HUES64 (cell line): ENCODE results near the gene TIPARP.
"Not testable (repeated sequence)": the region's sequence is repeated elsewhere in the genome, so short reads cannot be mapped to it uniquely, and the experiment has no call there.

Source experiments
- H3K27ac ChIP-seq: 2 replicates; pipeline ENCODE4 v1.7.0; 2013; ENCODE audit warnings: low read depth, low read length, inconsistent platforms
- H3K27me3 ChIP-seq: 2 replicates; pipeline ENCODE4 v1.6.1; 2013; ENCODE audit warnings: mild to moderate bottlenecking, low read length; ENCODE audit not compliant: insufficient read depth
- H3K36me3 ChIP-seq: 2 replicates; pipeline ENCODE4 v1.6.1; 2013; ENCODE audit warnings: mild to moderate bottlenecking, low read length; ENCODE audit not compliant: insufficient read depth
- H3K4me1 ChIP-seq: 2 replicates; pipeline ENCODE4 v1.6.1; 2013; ENCODE audit warnings: mild to moderate bottlenecking, low read length, moderate library complexity; ENCODE audit not compliant: insufficient read depth
- H3K4me3 ChIP-seq: 2 replicates; pipeline ENCODE4 v1.5.1; 2013; ENCODE audit warnings: mild to moderate bottlenecking, low read length, moderate library complexity
- H3K9ac ChIP-seq: 2 replicates; pipeline ENCODE4 v1.6.1; 2013; ENCODE audit warnings: mild to moderate bottlenecking, low read depth, low read length
- H3K9me3 ChIP-seq: 2 replicates; pipeline ENCODE4 v1.6.1; 2013; ENCODE audit warnings: low read depth, low read length; ENCODE audit not compliant: insufficient read depth
- WGBS: fragments of 150-250, 120-280 bp; methylation state at CpG from one replicate; pipeline ENCODE4 v1.1.7; 2013; ENCODE audit warnings: missing lambda C conversion rate; 5-methylcytosine and 5-hydroxymethylcytosine counted together

The TIPARP gene

GRCh38 chr3:156732715-156733421 lies 58.5 kb downstream of the TIPARP start:
- H3K4me1 ChIP-seq = no peaks in the 10 kb centered on the region
- H3K9me3 ChIP-seq = no peaks in the 10 kb centered on the region
- H3K27me3 ChIP-seq = no peaks in the 10 kb centered on the region
- 90% methylated on average over 4 of the region's 4 CpGs for WGBS
- H3K4me3 ChIP-seq = no peak overlapping the region
- no peak overlapping the region for H3K27ac ChIP-seq
- no peak overlapping the region for H3K9ac ChIP-seq
- no peaks in the 10 kb centered on the region for H3K36me3 ChIP-seq

GRCh38 chr3:156734661-156735060 lies 60.3 kb downstream of the TIPARP start:
- not testable (repeated sequence) for H3K9me3 ChIP-seq, H3K36me3 ChIP-seq, H3K27ac ChIP-seq, H3K9ac ChIP-seq, H3K4me1 ChIP-seq, H3K4me3 ChIP-seq, H3K27me3 ChIP-seq
- 55% methylated on average over 3 of the region's 3 CpGs for WGBS

- no peaks in the 10 kb centered on the region for H3K4me1 ChIP-seq
- WGBS = 95% methylated on average over 3 of the region's 4 CpGs
- no peaks in the 10 kb centered on the region for H3K36me3 ChIP-seq
- no peaks in the 10 kb centered on the region for H3K27me3 ChIP-seq
- H3K27ac ChIP-seq = no peak overlapping the region
- H3K9me3 ChIP-seq = no peaks in the 10 kb centered on the region
- no peak overlapping the region for H3K9ac ChIP-seq
- H3K4me3 ChIP-seq = no peak overlapping the region
Observed at GRCh38 chr3:156735471-156735870, 61.1 kb downstream of the TIPARP start.

GRCh38 chr3:156737049-156737448 lies 62.7 kb downstream of the TIPARP start:
- not testable (repeated sequence) for H3K9me3 ChIP-seq, H3K4me3 ChIP-seq, H3K27ac ChIP-seq, H3K9ac ChIP-seq, H3K36me3 ChIP-seq, H3K27me3 ChIP-seq, H3K4me1 ChIP-seq
- 83% methylated on average over 1 of the region's 3 CpGs for WGBS

GRCh38 chr3:156738251-156738650 lies 63.9 kb downstream of the TIPARP start:
- no peak overlapping the region for H3K4me3 ChIP-seq
- 88% methylated on average over 4 of the region's 5 CpGs for WGBS
- H3K4me1 ChIP-seq = no peaks in the 10 kb centered on the region
- no peaks in the 10 kb centered on the region for H3K9me3 ChIP-seq
- H3K27me3 ChIP-seq = no peaks in the 10 kb centered on the region
- H3K27ac ChIP-seq = no peak overlapping the region
- no peaks in the 10 kb centered on the region for H3K36me3 ChIP-seq
- H3K9ac ChIP-seq = no peak overlapping the region

GRCh38 chr3:156739976-156740375 lies 65.6 kb downstream of the TIPARP start:
- H3K9me3 ChIP-seq = no peaks in the 10 kb centered on the region
- no peaks in the 10 kb centered on the region for H3K27me3 ChIP-seq
- H3K36me3 ChIP-seq = no peaks in the 10 kb centered on the region
- no peak overlapping the region for H3K4me3 ChIP-seq
- no peak overlapping the region for H3K9ac ChIP-seq
- no peak overlapping the region for H3K27ac ChIP-seq
- 88% methylated on average over 2 of the region's 2 CpGs for WGBS
- no peaks in the 10 kb centered on the region for H3K4me1 ChIP-seq

- H3K27me3 ChIP-seq, H3K36me3 ChIP-seq, H3K9me3 ChIP-seq, H3K27ac ChIP-seq, H3K4me3 ChIP-seq, H3K9ac ChIP-seq, H3K4me1 ChIP-seq: not testable (repeated sequence)
- WGBS = 96% methylated on average over 34 of the region's 34 CpGs
Observed at GRCh38 chr3:156740581-156740980, 66.2 kb downstream of the TIPARP start.

GRCh38 chr3:156741935-156742334 lies 67.5 kb downstream of the TIPARP start:
- 95% methylated on average over 2 of the region's 2 CpGs for WGBS
- Histone ChIP-seq H3K27ac (no peak overlapping the region), H3K9ac (no peak overlapping the region), H3K27me3 (no peaks in the 10 kb centered on the region), H3K4me1 (no peaks in the 10 kb centered on the region), H3K4me3 (no peak overlapping the region), H3K9me3 (peaks cover 2% of the 10 kb centered on the region; the same call in 1 of the 2 replicates), H3K36me3 (no peaks in the 10 kb centered on the region)

GRCh38 chr3:156742401-156742800 lies 68.0 kb downstream of the TIPARP start:
- H3K9me3 ChIP-seq = peaks cover 6% of the 10 kb centered on the region; the same call in 1 of the 2 replicates

GRCh38 chr3:156743859-156744258 lies 69.5 kb downstream of the TIPARP start:
- Histone ChIP-seq H3K27ac (no peak overlapping the region), H3K9ac (no peak overlapping the region), H3K9me3 (peaks cover 7% of the 10 kb centered on the region; the same call in 1 of the 2 replicates), H3K36me3 (no peaks in the 10 kb centered on the region), H3K27me3 (no peaks in the 10 kb centered on the region), H3K4me1 (peaks cover under 1% of the 10 kb centered on the region; the same call in 1 of the 2 replicates), H3K4me3 (no peak overlapping the region)
- 91% methylated on average over 5 of the region's 5 CpGs for WGBS

More at GRCh38 chr3:156742401-156742800, 68.0 kb downstream of the TIPARP start:
- Histone ChIP-seq H3K4me3 (no peak overlapping the region), H3K9ac (no peak overlapping the region), H3K27me3 (no peaks in the 10 kb centered on the region), H3K36me3 (no peaks in the 10 kb centered on the region), H3K27ac (no peak overlapping the region), H3K4me1 (no peaks in the 10 kb centered on the region)

- no peak overlapping the region for H3K27ac ChIP-seq
- no peak overlapping the region for H3K9ac ChIP-seq
- H3K27me3 ChIP-seq = no peaks in the 10 kb centered on the region
- H3K9me3 ChIP-seq = peaks cover 7% of the 10 kb centered on the region; the same call in 1 of the 2 replicates
- 93% methylated on average over 7 of the region's 7 CpGs for WGBS
- peaks cover 8% of the 10 kb centered on the region for H3K4me1 ChIP-seq
- no peaks in the 10 kb centered on the region for H3K36me3 ChIP-seq
- H3K4me3 ChIP-seq = no peak overlapping the region
Observed at GRCh38 chr3:156744631-156745030, 70.2 kb downstream of the TIPARP start.

GRCh38 chr3:156745766-156746165 lies 71.4 kb downstream of the TIPARP start:
- H3K27ac ChIP-seq = no peak overlapping the region
- no peak overlapping the region for H3K9ac ChIP-seq
- no peaks in the 10 kb centered on the region for H3K36me3 ChIP-seq
- H3K4me3 ChIP-seq = no peak overlapping the region
- H3K27me3 ChIP-seq = no peaks in the 10 kb centered on the region
- peaks cover 7% of the 10 kb centered on the region; the same call in 1 of the 2 replicates for H3K9me3 ChIP-seq
- H3K4me1 ChIP-seq = peaks cover 19% of the 10 kb centered on the region
- 92% methylated on average over 1 of the region's 1 CpG for WGBS
